K562 (cell line): ENCODE measurements around the gene TRMT112. TPM values are rescaled to one million over a fixed set of nuclear protein-coding genes. Genes with fewer than 3 reads are reported as not detected.

ENCODE experiments used
- CBX3 ChIP-seq, 2 experiments: IDR thresholded peaks; 1 replicate in 1 of 2; 2 replicates in 1 of 2; pipeline ENCODE4 v1.6.1; 2012; ENCODE audit warnings: inconsistent platforms in 2 of 2, low read length in 2 of 2, borderline replicate concordance in 1 of 2, control low read depth in 1 of 2
- CHD2 ChIP-seq: IDR thresholded peaks from 2 replicates; pipeline ENCODE4 v1.6.1; 2011; ENCODE audit warnings: low read depth, low read length
- CREB1 ChIP-seq, 2 experiments: sonication (generic) in 1 of 2; formaldehyde crosslinking in 1 of 2; IDR thresholded peaks; 2 replicates each; pipeline versions ENCODE4 v1.6.1 to v1.8.0; 2012 to 2022; ENCODE audit warnings: inconsistent platforms in 1 of 2, mild to moderate bottlenecking in 1 of 2, missing genetic modification reagents in 1 of 2, moderate library complexity in 1 of 2
- E2F8 ChIP-seq: fragments of 450-650 bp; IDR thresholded peaks from 2 replicates; pipeline ENCODE4 v1.7.1; 2018; ENCODE audit warnings: mild to moderate bottlenecking, low read depth; ENCODE audit not compliant: partially characterized antibody
- ELF1 ChIP-seq: fragments of 200-800 bp; sonication (Bioruptor generic); IDR thresholded peaks from 2 replicates; pipeline ENCODE4 v1.6.1; 2016; ENCODE audit warnings: missing genetic modification characterization, missing compliant biosample characterization
- EP400 ChIP-seq: fragments of 450-650 bp; IDR thresholded peaks from 2 replicates; pipeline ENCODE4 v1.6.1; 2017; ENCODE audit warnings: antibody characterized with exemption, mild to moderate bottlenecking, moderate library complexity
- FOSL1 ChIP-seq: fragments of 200-800 bp; sonication (Bioruptor generic); conservative IDR thresholded peaks from 2 replicates; pipeline ENCODE4 v1.6.1; 2016; ENCODE audit warnings: missing genetic modification characterization, missing compliant biosample characterization
- FOXJ2 ChIP-seq: fragments of 200-800 bp; sonication (Bioruptor generic); IDR thresholded peaks from 2 replicates; pipeline ENCODE4 v1.6.1; 2016; ENCODE audit warnings: missing genetic modification characterization, missing compliant biosample characterization
- HDGF ChIP-seq: fragments of 450-650 bp; IDR thresholded peaks from 2 replicates; pipeline ENCODE4 v1.6.1; 2016
- MAFK ChIP-seq: IDR thresholded peaks from 2 replicates; pipeline ENCODE4 v1.6.1; 2011; ENCODE audit warnings: low read length, improper control_type of control experiment
- NBN ChIP-seq: fragments of 450-650 bp; IDR thresholded peaks from 2 replicates; pipeline ENCODE4 v1.6.1; 2016; ENCODE audit warnings: low read depth, mild to moderate bottlenecking
- POLR2B ChIP-seq: fragments of 450-650 bp; IDR thresholded peaks from 2 replicates; pipeline ENCODE4 v1.6.1; 2018; ENCODE audit warnings: low read depth; ENCODE audit not compliant: partially characterized antibody
- RNF2 ChIP-seq: sonication (generic); IDR thresholded peaks from 2 replicates; pipeline ENCODE4 v1.6.1; 2016
- TBP ChIP-seq: optimal IDR thresholded peaks from 2 replicates; pipeline ENCODE3; 2011; ENCODE audit warnings: low read depth, low read length, improper control_type of control experiment
- THAP12 ChIP-seq: fragments of 250-450 bp; sonication (Bioruptor Pico); IDR thresholded peaks from 2 replicates; pipeline ENCODE4 v1.9.0; 2021; ENCODE audit warnings: mild to moderate bottlenecking, inconsistent platforms
- ZHX1 ChIP-seq: fragments of 150-350 bp; conservative IDR thresholded peaks from 2 replicates; pipeline ENCODE4 v1.6.1; 2014; ENCODE audit warnings: low read length
- ZNF165 ChIP-seq: fragments of 250-450 bp; sonication (Bioruptor Pico); IDR thresholded peaks from 2 replicates; pipeline ENCODE4 v1.4.0; 2020; ENCODE audit warnings: borderline replicate concordance
- ZNF830 ChIP-seq: fragments of 250-450 bp; sonication (Bioruptor Pico); IDR thresholded peaks from 2 replicates; pipeline ENCODE4 v1.5.0; 2021; ENCODE audit warnings: mild to moderate bottlenecking
- polyA plus RNA-seq, 8 experiments: library from polyadenylated mRNA; depleted of rRNA in 4 of 8; stranded (reverse) in 5 of 8; unstranded in 3 of 8; fragments of >200 nt; fragmentation: Nextera tagmentation in 2 of 8; fragmentation: Illumina TruSeq in 1 of 8; extraction: Ambion mirVana in 2 of 8; extraction: Trizol in 1 of 8; gene quantifications; 2 replicates each; pipeline versions ENCODE4 v1.2.1 to v1.2.3, GENCODE V29; 2011 to 2014; ENCODE audit warnings: inconsistent platforms in 1 of 8, missing spikeins in 1 of 8
- total RNA-seq, 7 experiments: library from RNA; depleted of rRNA in 6 of 7; stranded (reverse); fragments of >200 nt in 6 of 7; fragmentation: Illumina TruSeq in 2 of 7; extraction: Trizol in 2 of 7; gene quantifications; 2 replicates each; pipeline versions ENCODE4 v1.2.1 to v1.2.3, GENCODE V29; 2011 to 2021; ENCODE audit warnings: low replicate concordance in 1 of 7

Gene TRMT112
- total and polyA plus RNA-seq, 9 of the 15 experiments (the other 6 are each of a cell fraction or from before 2014, with no cell fraction given), result 162 to 444 (median 300) TPM

- TF ChIP-seq CHD2, result no peak
- TF ChIP-seq CREB1 (IDR thresholded peaks at IDR 0.05), result peak; percentile 29; the same call in 1 of the 2 replicates
- TF ChIP-seq CREB1 (CRISPR knock-in tag; IDR thresholded peaks at IDR 0.05), result peak; percentile 46; the same call in 1 of the 2 replicates
- no peak for TF ChIP-seq FOXJ2
- TF ChIP-seq HDGF, result 0 out of 2 replicates have a peak, but pooled peaks have one; percentile 69
- TF ChIP-seq ZHX1, result 0 out of 2 replicates have a peak, but pooled peaks have one; percentile 33
- TF ChIP-seq EP400, result peak; percentile 75
- TF ChIP-seq RNF2, result peak; percentile 37; the same call in 1 of the 2 replicates
- peak; percentile 8; the same call in 1 of the 2 replicates for TF ChIP-seq MAFK
- TF ChIP-seq ZNF830 (CRISPR knock-in tag), result no peak
- TF ChIP-seq CBX3 (IDR thresholded peaks at IDR 0.05; ENCODE audit: borderline replicate concordance in 1 of 2, low read length in 2 of 2), result peak in 1 of 2 experiments; percentile 50; a peak in 1 of 3 replicates
- peak; percentile 48 for TF ChIP-seq TBP
- TF ChIP-seq NBN, result peak; percentile 63
- peak; percentile 47 for TF ChIP-seq POLR2B
- peak; percentile 95 for TF ChIP-seq FOSL1 (tag)
- 0 out of 2 replicates have a peak, but pooled peaks have one; percentile 47 for TF ChIP-seq ZNF165 (CRISPR knock-in tag)
- peak; percentile 62; the same call in 1 of the 2 replicates for TF ChIP-seq THAP12 (CRISPR knock-in tag)
- peak; percentile 83 for TF ChIP-seq ELF1 (tag)
- TF ChIP-seq E2F8, result peak; percentile 57
Observed at GRCh38 chr11:64355078-64355940, 38.0 kb upstream of the TRMT112 start (continued).
